Measurements from ENCODE around the gene TRIM71.

The TRIM71 gene

GRCh38 chr3:32884591-32884990 is 66.8 kb downstream of the TRIM71 start:
- no peaks in the 10 kb centered on the region for H3K9me2 ChIP-seq (replicated peaks; ENCODE audit: insufficient read depth, low read length)
- H3K4me2 ChIP-seq (ENCODE audit: low read depth, low read length, poor library complexity, severe bottlenecking), result no peak overlapping the region
- no peak overlapping the region for H2AFZ ChIP-seq (ENCODE audit: low read depth, low read length, severe bottlenecking)
- no peaks in the 10 kb centered on the region for H3F3A ChIP-seq (ENCODE audit: insufficient read depth)
- no peak overlapping the region for H3K27ac ChIP-seq (ENCODE audit: low read depth, low read length)
- no peaks in the 10 kb centered on the region for H3K27me3 ChIP-seq (ENCODE audit: low read length)
- H3K9me3 ChIP-seq (ENCODE audit: insufficient read depth, low read length), result no peaks in the 10 kb centered on the region
- no peak for TF ChIP-seq EZH2phosphoT487 (conservative IDR thresholded peaks at IDR 0.05; ENCODE audit: low read length)
- TF ChIP-seq, protein P1, sequence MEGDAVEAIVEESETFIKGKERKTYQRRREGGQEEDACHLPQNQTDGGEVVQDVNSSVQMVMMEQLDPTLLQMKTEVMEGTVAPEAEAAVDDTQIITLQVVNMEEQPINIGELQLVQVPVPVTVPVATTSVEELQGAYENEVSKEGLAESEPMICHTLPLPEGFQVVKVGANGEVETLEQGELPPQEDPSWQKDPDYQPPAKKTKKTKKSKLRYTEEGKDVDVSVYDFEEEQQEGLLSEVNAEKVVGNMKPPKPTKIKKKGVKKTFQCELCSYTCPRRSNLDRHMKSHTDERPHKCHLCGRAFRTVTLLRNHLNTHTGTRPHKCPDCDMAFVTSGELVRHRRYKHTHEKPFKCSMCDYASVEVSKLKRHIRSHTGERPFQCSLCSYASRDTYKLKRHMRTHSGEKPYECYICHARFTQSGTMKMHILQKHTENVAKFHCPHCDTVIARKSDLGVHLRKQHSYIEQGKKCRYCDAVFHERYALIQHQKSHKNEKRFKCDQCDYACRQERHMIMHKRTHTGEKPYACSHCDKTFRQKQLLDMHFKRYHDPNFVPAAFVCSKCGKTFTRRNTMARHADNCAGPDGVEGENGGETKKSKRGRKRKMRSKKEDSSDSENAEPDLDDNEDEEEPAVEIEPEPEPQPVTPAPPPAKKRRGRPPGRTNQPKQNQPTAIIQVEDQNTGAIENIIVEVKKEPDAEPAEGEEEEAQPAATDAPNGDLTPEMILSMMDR (IDR thresholded peaks at IDR 0.05; ENCODE audit: insufficient read depth, low read length, poor library complexity, severe bottlenecking), result no peak
- H3K36me3 ChIP-seq (ENCODE audit: low read length), result no peaks in the 10 kb centered on the region
- no peaks in the 10 kb centered on the region for H4K20me1 ChIP-seq (ENCODE audit: low read depth, low read length)
- H3K4me3 ChIP-seq (ENCODE audit: insufficient read depth, low read length, poor library complexity, severe bottlenecking), result no peak overlapping the region
- H3K9ac ChIP-seq (ENCODE audit: low read length), result no peak overlapping the region
- H3K79me2 ChIP-seq (ENCODE audit: insufficient read depth, low read length), result no peaks in the 10 kb centered on the region

DNA sequence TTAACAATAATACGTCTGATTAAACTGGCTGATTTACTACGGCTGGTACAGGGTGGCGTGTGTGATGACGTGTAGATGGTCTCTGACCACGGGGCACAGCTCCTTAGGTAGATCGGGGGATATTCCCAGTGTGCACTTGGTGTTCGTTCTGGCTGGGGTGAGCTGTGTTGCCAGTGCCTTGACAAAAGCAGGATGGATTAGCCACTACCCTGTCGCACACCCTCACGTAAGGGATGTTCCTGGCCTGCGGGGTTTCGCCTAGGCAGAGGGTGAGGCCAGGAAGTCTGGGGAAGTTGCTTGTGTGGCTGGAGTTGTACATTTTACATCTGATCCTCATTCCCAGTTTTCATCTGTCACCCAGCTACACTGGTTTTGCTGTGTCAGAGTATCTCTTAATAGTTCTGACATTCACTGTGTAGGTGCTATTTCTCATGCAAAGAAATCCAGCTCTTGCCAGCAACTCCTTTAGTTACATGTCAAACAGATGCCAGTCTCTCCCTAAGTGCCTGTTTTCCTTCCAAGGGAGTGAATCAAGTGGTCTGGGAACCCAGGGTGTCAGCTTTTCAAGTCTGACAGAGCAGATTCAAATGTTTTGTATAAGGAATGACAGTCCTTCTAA is 67.6 kb downstream of the TRIM71 start:
- no peak overlapping the region for H2AFZ ChIP-seq (ENCODE audit: low read depth, low read length, severe bottlenecking)
- no peaks in the 10 kb centered on the region for H3K9me2 ChIP-seq (replicated peaks; ENCODE audit: insufficient read depth, low read length)
- H4K20me1 ChIP-seq (ENCODE audit: low read depth, low read length), result no peaks in the 10 kb centered on the region
- no peak overlapping the region for H3K4me3 ChIP-seq (ENCODE audit: insufficient read depth, low read length, poor library complexity, severe bottlenecking)
- no peak overlapping the region for H3K9ac ChIP-seq (ENCODE audit: low read length)
- no peaks in the 10 kb centered on the region for H3K27me3 ChIP-seq (ENCODE audit: low read length)
- H3K79me2 ChIP-seq (ENCODE audit: insufficient read depth, low read length), result no peaks in the 10 kb centered on the region
- no peaks in the 10 kb centered on the region for H3K36me3 ChIP-seq (ENCODE audit: low read length)
- TF ChIP-seq, protein P1 (IDR thresholded peaks at IDR 0.05; ENCODE audit: insufficient read depth, low read length, poor library complexity, severe bottlenecking), result no peak
- TF ChIP-seq EZH2phosphoT487 (conservative IDR thresholded peaks at IDR 0.05; ENCODE audit: low read length), result no peak
- H3K9me3 ChIP-seq (ENCODE audit: insufficient read depth, low read length), result no peaks in the 10 kb centered on the region
- no peaks in the 10 kb centered on the region for H3F3A ChIP-seq (ENCODE audit: insufficient read depth)
- H3K4me2 ChIP-seq (ENCODE audit: low read depth, low read length, poor library complexity, severe bottlenecking), result no peak overlapping the region
- no peak overlapping the region for H3K27ac ChIP-seq (ENCODE audit: low read depth, low read length)

DNA sequence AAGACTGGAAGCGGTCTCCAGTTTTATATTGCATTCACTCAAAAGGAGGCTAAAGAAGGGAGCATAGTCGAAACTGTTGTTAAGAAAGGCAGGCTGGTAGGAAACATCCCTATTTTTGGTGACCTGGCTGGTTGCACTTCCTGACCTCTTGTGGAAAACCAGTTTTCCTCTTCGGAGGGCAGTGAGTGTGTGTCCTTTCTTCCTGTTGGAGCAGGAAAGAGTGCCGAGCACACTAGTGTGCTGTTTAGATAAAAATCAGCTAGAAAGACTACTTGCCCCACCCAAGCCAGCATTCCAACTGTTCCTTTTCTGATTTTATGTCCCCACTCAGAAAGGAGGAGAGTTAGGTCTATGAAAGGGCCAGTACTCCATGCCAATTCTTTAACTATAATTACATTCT is 68.5 kb downstream of the TRIM71 start:
- Histone ChIP-seq H3K9me2 (replicated peaks; ENCODE audit: insufficient read depth, low read length) (no peaks in the 10 kb centered on the region), H3K4me3 (ENCODE audit: insufficient read depth, low read length, poor library complexity, severe bottlenecking) (no peak overlapping the region), H3K4me2 (ENCODE audit: low read depth, low read length, poor library complexity, severe bottlenecking) (no peak overlapping the region), H3K36me3 (ENCODE audit: low read length) (no peaks in the 10 kb centered on the region), H3K9ac (ENCODE audit: low read length) (no peak overlapping the region), H3K79me2 (ENCODE audit: insufficient read depth, low read length) (no peaks in the 10 kb centered on the region), H3K9me3 (ENCODE audit: insufficient read depth, low read length) (no peaks in the 10 kb centered on the region), H3K27ac (ENCODE audit: low read depth, low read length) (no peak overlapping the region), H3K27me3 (ENCODE audit: low read length) (no peaks in the 10 kb centered on the region), H4K20me1 (ENCODE audit: low read depth, low read length) (no peaks in the 10 kb centered on the region), H2AFZ (ENCODE audit: low read depth, low read length, severe bottlenecking) (no peak overlapping the region), H3F3A (ENCODE audit: insufficient read depth) (no peaks in the 10 kb centered on the region)
- TF ChIP-seq, protein P1 (IDR thresholded peaks at IDR 0.05; ENCODE audit: insufficient read depth, low read length, poor library complexity, severe bottlenecking), result no peak
- TF ChIP-seq EZH2phosphoT487 (conservative IDR thresholded peaks at IDR 0.05; ENCODE audit: low read length), result no peak
